ENCODE measurements around the gene NAE1.

Gene NAE1

DNA sequence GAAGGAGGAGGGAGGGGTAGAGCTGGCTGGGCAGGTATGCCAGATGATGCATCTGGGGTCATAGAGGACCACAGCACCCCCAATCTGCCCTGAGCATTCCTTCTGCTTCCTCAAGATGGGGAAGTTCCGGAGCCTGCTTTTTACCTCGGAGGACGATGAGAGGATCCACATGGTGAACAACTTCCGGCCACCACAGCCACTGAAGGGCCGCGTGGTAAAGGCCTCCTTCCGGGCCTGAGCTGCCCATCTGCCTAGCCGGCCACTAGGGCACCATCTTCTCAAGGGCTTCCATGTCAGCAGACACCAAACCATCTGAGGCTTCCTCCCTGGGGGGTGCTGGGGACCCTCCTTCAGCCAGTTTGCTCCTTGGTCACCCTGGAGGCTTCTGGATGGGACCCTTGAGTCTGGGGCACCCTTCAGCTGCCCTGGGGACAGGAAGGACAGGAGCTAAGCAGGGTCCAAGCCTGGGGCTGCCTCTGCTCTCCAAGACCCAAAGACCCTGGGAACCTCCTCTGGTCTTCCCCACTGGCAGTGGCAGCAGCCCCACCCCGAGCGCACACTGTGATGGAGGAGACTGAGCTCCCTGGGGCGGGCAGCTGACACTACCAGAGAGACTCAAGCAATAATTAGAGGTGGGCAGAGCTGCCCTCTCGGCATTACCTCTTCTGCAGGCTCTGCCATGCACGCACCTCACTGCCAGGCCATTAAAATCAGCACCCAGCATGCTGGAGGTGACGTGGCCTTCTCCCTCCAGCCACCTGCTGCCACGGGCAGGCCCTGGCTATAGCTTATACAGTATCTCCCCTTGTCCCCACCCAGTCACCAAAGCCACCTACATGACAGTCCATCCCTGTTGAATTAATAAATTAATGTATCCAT, 22.7 kb upstream of the NAE1 start:
- no peak overlapping the region for H3K4me3 ChIP-seq (ENCODE audit: low read depth, low read length)

GRCh38 chr16:66851166-66851964, 20.6 kb upstream of the NAE1 start:
- DNase-seq (ENCODE audit: low read depth), result no peak
- TF ChIP-seq MAX (IDR thresholded peaks at IDR 0.05; ENCODE audit: low read depth, low read length), result no peak
- TF ChIP-seq MYC (IDR thresholded peaks at IDR 0.05; ENCODE audit: low read depth, low read length), result no peak
- TF ChIP-seq POLR2A (IDR thresholded peaks at IDR 0.05; ENCODE audit: extremely low read depth, insufficient read length), result no peak
- H3K4me3 ChIP-seq (ENCODE audit: low read depth, low read length), result no peak overlapping the region

More for the DNA sequence above, 22.7 kb upstream of the NAE1 start:
- DNase-seq (ENCODE audit: low read depth), result no peak
- TF ChIP-seq MAX (IDR thresholded peaks at IDR 0.05; ENCODE audit: low read depth, low read length), result no peak
- TF ChIP-seq, protein P1, sequence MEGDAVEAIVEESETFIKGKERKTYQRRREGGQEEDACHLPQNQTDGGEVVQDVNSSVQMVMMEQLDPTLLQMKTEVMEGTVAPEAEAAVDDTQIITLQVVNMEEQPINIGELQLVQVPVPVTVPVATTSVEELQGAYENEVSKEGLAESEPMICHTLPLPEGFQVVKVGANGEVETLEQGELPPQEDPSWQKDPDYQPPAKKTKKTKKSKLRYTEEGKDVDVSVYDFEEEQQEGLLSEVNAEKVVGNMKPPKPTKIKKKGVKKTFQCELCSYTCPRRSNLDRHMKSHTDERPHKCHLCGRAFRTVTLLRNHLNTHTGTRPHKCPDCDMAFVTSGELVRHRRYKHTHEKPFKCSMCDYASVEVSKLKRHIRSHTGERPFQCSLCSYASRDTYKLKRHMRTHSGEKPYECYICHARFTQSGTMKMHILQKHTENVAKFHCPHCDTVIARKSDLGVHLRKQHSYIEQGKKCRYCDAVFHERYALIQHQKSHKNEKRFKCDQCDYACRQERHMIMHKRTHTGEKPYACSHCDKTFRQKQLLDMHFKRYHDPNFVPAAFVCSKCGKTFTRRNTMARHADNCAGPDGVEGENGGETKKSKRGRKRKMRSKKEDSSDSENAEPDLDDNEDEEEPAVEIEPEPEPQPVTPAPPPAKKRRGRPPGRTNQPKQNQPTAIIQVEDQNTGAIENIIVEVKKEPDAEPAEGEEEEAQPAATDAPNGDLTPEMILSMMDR (IDR thresholded peaks at IDR 0.05; ENCODE audit: low read depth, low read length), result no peak
- TF ChIP-seq POLR2A (IDR thresholded peaks at IDR 0.05; ENCODE audit: extremely low read depth, insufficient read length), result no peak
- TF ChIP-seq MYC (IDR thresholded peaks at IDR 0.05; ENCODE audit: low read depth, low read length), result no peak

- H3K4me3 ChIP-seq (ENCODE audit: low read depth, low read length), result no peak overlapping the region
- no peak for DNase-seq (ENCODE audit: low read depth)
- TF ChIP-seq POLR2A (IDR thresholded peaks at IDR 0.05; ENCODE audit: extremely low read depth, insufficient read length), result no peak
- TF ChIP-seq, protein P1 (IDR thresholded peaks at IDR 0.05; ENCODE audit: low read depth, low read length), result no peak
- no peak for TF ChIP-seq MAX (IDR thresholded peaks at IDR 0.05; ENCODE audit: low read depth, low read length)
- no peak for TF ChIP-seq MYC (IDR thresholded peaks at IDR 0.05; ENCODE audit: low read depth, low read length)
These were observed 19.5 kb upstream of the NAE1 start for GRCh38 chr16:66850115-66850815.

DNA sequence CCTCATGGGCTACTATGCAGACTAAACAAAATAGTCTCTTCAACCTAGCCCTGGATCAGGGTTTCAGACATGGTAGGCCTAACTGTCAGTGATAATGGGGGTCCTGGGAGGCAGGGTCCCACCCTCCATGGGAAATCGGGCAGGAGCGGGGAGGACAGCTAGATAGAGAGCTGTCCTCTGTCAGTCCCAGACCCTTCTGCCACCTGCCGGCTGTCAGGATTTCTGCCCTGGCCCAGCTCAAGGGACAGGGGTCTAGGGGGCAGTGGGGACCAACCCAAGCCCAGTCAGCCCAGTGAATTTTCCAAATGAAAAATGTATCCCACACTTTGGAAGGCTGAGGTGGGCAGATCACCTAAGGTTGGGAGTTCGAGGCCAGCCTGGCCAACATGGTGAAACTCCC, 18.8 kb upstream of the NAE1 start:
- no peak for TF ChIP-seq MYC (IDR thresholded peaks at IDR 0.05; ENCODE audit: low read depth, low read length)
- no peak for TF ChIP-seq POLR2A (IDR thresholded peaks at IDR 0.05; ENCODE audit: extremely low read depth, insufficient read length)
- TF ChIP-seq, protein P1 (IDR thresholded peaks at IDR 0.05; ENCODE audit: low read depth, low read length), result no peak
- TF ChIP-seq MAX (IDR thresholded peaks at IDR 0.05; ENCODE audit: low read depth, low read length), result no peak
- H3K4me3 ChIP-seq (ENCODE audit: low read depth, low read length), result no peak overlapping the region
- no peak for DNase-seq (ENCODE audit: low read depth)

DNA sequence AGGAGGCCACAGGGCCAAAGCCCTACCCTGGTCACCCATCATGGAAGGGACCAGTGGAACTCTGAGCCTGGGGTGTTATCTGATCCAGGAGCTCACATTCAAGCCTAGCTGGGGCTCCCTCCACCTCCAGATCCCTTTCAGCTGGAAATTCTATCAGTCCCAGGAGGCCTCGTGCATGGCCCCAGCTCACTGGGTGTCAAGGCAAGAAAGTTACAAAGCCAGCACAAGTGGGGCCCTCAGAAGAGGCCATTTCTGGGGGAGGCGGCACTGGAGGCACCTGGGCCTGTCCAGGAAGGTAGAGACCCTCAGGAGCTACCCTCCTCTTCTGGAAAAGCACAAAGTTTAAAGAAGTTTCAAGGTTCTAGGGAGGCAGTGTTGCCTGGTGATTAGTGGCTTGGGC, 18.2 kb upstream of the NAE1 start:
- no peak for DNase-seq (ENCODE audit: low read depth)
- no peak for TF ChIP-seq MYC (IDR thresholded peaks at IDR 0.05; ENCODE audit: low read depth, low read length)
- no peak for TF ChIP-seq POLR2A (IDR thresholded peaks at IDR 0.05; ENCODE audit: extremely low read depth, insufficient read length)
- TF ChIP-seq, protein P1 (IDR thresholded peaks at IDR 0.05; ENCODE audit: low read depth, low read length), result no peak
- TF ChIP-seq MAX (IDR thresholded peaks at IDR 0.05; ENCODE audit: low read depth, low read length), result no peak
- no peak overlapping the region for H3K4me3 ChIP-seq (ENCODE audit: low read depth, low read length)

Data from NB4 (cell line).